ENCODE data around the gene IPO9.

GRCh38 chr1:201916649-201917249, 87.8 kb downstream of the IPO9 start:
- TF ChIP-seq POLR2A (IDR thresholded peaks at IDR 0.05) (no peak), CTCF (IDR thresholded peaks at IDR 0.05 in 4 of 5, conservative IDR thresholded peaks at IDR 0.05 in 1 of 5) (no peak)

All from gastrocnemius medialis (tissue), 4 donors.